ENCODE measurements around the gene WBP4.
A peak's percentile ranks its signal among the peaks of the same experiment; 100 is the strongest.
"Not testable (repeated sequence)": the region's sequence is repeated elsewhere in the genome, so short reads cannot be mapped to it uniquely, and the experiment has no call there.

WBP4 gene

GRCh38 chr13:41061075-41061913 lies at the start of gene WBP4:
TSS of gene WBP4 (plus strand) at chr13:41061509. CDS start at chr13:41061674, 165 bp downstream.
- DNase-seq, result peak; percentile 98

GRCh38 chr13:41012536-41012935 lies 48.8 kb upstream of the WBP4 start:
- no peak for DNase-seq

GRCh38 chr13:41013835-41014234 lies 47.5 kb upstream of the WBP4 start:
- no peak for DNase-seq

GRCh38 chr13:41015920-41016319 lies 45.4 kb upstream of the WBP4 start:
- no peak for DNase-seq

GRCh38 chr13:41017159-41017558 lies 44.1 kb upstream of the WBP4 start:
- peak; percentile 77 for DNase-seq

GRCh38 chr13:41017817-41018601 lies 43.3 kb upstream of the WBP4 start:
- DNase-seq, result peak; percentile 67

GRCh38 chr13:41018602-41018948 lies 42.7 kb upstream of the WBP4 start:
- peak; percentile 59 for DNase-seq

- DNase-seq, result peak; percentile 96
These were observed 42.3 kb upstream of the WBP4 start, which contains the start of gene ELF1 for GRCh38 chr13:41019011-41019487. TSS of gene ELF1 (minus strand) at chr13:41019316. CDS start at chr13:40982054, 37,262 bp downstream.

GRCh38 chr13:41019578-41020347 lies 41.5 kb upstream of the WBP4 start:
- no peak for DNase-seq

- DNase-seq, result no peak
These were observed 35.8 kb upstream of the WBP4 start for GRCh38 chr13:41025518-41025917.

GRCh38 chr13:41026788-41027187 lies 34.5 kb upstream of the WBP4 start:
- no peak for DNase-seq

GRCh38 chr13:41028051-41028450 lies 33.3 kb upstream of the WBP4 start:
- no peak for DNase-seq

- DNase-seq, result peak; percentile 52
These were observed 31.7 kb upstream of the WBP4 start for GRCh38 chr13:41029629-41030028.

GRCh38 chr13:41032691-41033376 lies 28.5 kb upstream of the WBP4 start:
- no peak for DNase-seq

- no peak for DNase-seq
These were observed 26.9 kb upstream of the WBP4 start for GRCh38 chr13:41034382-41034781.

- DNase-seq, result peak; percentile 45
These were observed 26.4 kb upstream of the WBP4 start for GRCh38 chr13:41034881-41035280.

GRCh38 chr13:41036557-41036956 lies 24.8 kb upstream of the WBP4 start:
- not testable (repeated sequence) for DNase-seq

GRCh38 chr13:41039746-41040145 lies 21.6 kb upstream of the WBP4 start:
- no peak for DNase-seq

GRCh38 chr13:41040584-41041334 lies 20.6 kb upstream of the WBP4 start:
- DNase-seq, result no peak

GRCh38 chr13:41042419-41042818 lies 18.9 kb upstream of the WBP4 start:
- not testable (repeated sequence) for DNase-seq

- no peak for DNase-seq
These were observed 12.7 kb upstream of the WBP4 start for GRCh38 chr13:41048640-41049039.

Data from hematopoietic multipotent progenitor cell treated with erythropoietin and hydrocortisone succinate and interleukin-3 and kit ligand, for 4 days (in vitro differentiated cells).